GM06990 (cell line): Measurements from ENCODE around the gene PATL2.

Source experiments
- DNase-seq: peaks from one replicate; pipeline ENCODE4 v3.0.0-alpha.2; 2011; ENCODE audit not compliant: insufficient read length; ENCODE audit errors: extremely low read depth
- H3K27me3 ChIP-seq: replicated peaks from 2 replicates; pipeline ENCODE4 v1.6.0; 2011; ENCODE audit warnings: low read length; ENCODE audit not compliant: control insufficient read depth, insufficient read depth
- H3K36me3 ChIP-seq: 2 replicates; pipeline ENCODE4 v1.5.1; 2011; ENCODE audit warnings: low read length; ENCODE audit not compliant: control insufficient read depth, insufficient read depth
- H3K4me3 ChIP-seq: replicated peaks from 2 replicates; pipeline ENCODE4 v1.5.1; 2011; ENCODE audit warnings: low read depth, mild to moderate bottlenecking, control low read depth, low read length
- CTCF ChIP-seq: IDR thresholded peaks from 2 replicates; pipeline ENCODE4 v1.5.1; 2011; ENCODE audit warnings: low read length, control low read depth, mild to moderate bottlenecking, inconsistent platforms; ENCODE audit not compliant: insufficient read depth, poor library complexity, severe bottlenecking

Gene PATL2

GRCh38 chr15:44719293-44719999 lies 8.3 kb upstream of the PATL2 start:
- Histone ChIP-seq H3K36me3 (peaks cover 23% of the 10 kb centered on the region), H3K4me3 (no peak overlapping the region), H3K27me3 (no peaks in the 10 kb centered on the region)
- DNase-seq = peak; percentile 74
- TF ChIP-seq CTCF = no peak

GRCh38 chr15:44718927-44719292 lies 7.8 kb upstream of the PATL2 start:
- Histone ChIP-seq H3K4me3 (no peak overlapping the region), H3K27me3 (no peaks in the 10 kb centered on the region), H3K36me3 (peaks cover 27% of the 10 kb centered on the region)
- no peak for TF ChIP-seq CTCF
- no peak for DNase-seq

- no peak for TF ChIP-seq CTCF
- DNase-seq = no peak
- Histone ChIP-seq H3K36me3 (peaks cover 27% of the 10 kb centered on the region), H3K4me3 (no peak overlapping the region), H3K27me3 (no peaks in the 10 kb centered on the region)
Observed at GRCh38 chr15:44718180-44718926, 7.2 kb upstream of the PATL2 start.

- peaks cover 29% of the 10 kb centered on the region for H3K36me3 ChIP-seq
- no peak for TF ChIP-seq CTCF
- no peaks in the 10 kb centered on the region for H3K27me3 ChIP-seq
- DNase-seq = no peak
- H3K4me3 ChIP-seq = no peak overlapping the region
Observed at GRCh38 chr15:44716983-44717602, 6.0 kb upstream of the PATL2 start.

- peaks cover 29% of the 10 kb centered on the region for H3K36me3 ChIP-seq
- peak overlapping the region; percentile 99 for H3K4me3 ChIP-seq
Observed at GRCh38 chr15:44715797-44716334, 4.7 kb upstream of the PATL2 start.

More at GRCh38 chr15:44715797-44716334, 4.7 kb upstream of the PATL2 start:
- no peak for TF ChIP-seq CTCF
- DNase-seq = no peak
- H3K27me3 ChIP-seq = no peaks in the 10 kb centered on the region
